Left hindlimb (tissue), 1 donor: ENCODE data around the gene RFK.

Experiments
- DNase-seq: peaks from one replicate; pipeline ENCODE4 v3.0.0-alpha.2; 2018

Gene RFK

DNA sequence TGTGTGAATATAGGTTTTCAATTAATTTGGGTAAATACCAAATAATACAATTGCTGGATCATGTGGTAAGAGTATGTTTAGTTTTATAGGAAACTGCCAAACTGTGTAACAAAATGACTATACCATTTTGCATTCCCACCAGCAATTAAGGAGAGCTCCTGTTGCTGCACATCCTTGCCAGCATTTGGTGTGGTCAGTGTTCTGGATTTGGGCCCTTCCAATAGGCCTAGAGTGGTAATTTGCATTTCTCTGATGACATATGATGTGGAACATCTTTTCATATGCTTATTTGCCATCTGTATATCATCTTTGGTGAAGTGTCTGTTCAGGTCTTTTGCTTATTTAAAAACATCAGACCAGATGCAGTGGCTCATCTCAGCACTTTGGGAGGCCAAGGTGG, 11.6 kb upstream of the RFK start:
- no peak for DNase-seq

DNA sequence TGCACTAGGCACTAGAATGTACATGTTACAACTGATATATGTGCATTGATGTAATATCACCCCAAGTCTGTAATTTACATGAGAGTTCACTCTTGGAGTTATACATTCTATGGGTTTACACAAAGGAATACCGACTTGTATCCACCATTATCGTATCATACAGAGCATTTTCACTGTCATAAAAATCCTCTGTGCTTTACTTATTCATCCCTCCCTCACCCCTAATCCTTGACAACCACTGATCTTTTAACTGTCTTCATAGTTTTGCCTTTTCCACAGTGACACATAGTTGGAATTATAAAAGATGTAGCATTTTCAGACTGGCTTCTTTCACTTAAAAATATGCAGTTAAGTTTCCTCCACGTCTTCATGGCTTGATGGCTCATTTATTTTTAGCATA, 11.1 kb upstream of the RFK start:
- DNase-seq: no peak

DNA sequence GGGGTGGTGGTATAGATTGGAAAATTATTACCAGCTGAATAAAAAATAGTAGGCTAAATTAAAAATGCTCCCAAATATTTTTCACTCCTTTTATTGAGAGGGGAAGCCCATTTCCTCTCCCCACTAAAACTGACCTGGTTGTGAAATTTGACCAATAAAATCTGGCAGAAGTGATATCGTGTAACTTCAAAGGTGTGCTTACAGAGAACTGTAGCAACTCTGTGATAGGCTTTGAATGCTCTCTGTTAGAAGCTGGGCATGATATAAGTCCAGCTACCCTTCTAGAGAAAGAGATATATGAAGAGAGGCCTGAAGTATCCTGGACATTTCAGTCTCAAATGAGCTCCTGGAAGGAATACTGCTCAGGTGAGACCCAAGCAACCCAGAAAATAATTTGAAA, 10.2 kb upstream of the RFK start:
- no peak for DNase-seq

DNA sequence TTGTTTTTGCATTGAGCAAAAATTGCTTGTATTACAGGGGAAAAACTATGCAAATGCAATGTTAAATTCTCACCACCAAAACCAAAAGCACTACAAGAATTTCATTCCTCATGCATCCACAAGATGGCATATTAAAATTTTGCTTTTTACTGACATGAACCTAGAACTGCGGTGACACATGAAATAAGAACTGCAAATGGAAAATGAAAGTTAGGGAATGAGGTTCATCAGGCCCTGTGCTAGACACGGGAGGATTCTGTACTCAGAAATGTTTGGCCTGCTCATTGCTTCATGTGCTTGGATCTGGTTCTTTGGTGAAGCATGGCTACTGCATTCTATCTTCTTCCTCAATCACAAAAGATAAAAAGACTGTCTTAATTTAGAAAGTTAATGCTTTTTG, 9.1 kb upstream of the RFK start:
- no peak for DNase-seq

DNA sequence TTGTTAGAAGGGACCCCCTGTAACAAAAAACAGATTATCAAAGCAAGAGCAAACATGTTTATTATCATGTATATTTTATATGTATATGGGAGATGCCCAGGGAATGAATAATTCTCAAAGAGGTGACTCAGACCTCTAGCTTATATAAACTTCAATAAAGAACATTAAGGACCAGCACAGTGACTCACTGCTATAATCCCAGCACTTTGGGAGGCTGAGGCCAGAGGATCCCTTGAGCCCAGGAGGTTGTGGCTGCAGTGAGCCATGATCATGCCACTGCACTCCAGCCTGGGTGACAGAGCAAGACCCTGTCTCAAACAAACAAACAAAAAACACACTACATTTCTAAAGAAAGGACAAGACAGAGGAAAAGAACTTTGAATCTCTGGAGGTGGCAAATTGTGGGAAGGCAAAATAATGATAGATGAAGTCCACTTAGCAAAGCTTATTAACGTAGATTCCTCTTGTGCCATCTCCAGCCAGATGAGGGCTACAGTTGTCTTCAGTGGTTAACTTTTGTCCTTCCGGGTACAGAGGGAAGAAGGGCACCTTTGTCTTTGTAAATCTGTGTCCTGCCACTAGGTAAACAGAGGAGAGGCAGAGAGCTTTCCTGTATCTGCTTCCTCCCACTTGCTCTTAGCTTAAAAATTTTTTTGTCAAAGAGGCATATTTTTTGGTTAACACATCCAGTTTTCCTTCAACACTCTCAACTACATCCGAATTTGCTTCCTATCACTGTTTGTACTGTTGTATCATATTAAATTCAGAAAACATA, 7.5 kb upstream of the RFK start:
- no peak for DNase-seq

DNA sequence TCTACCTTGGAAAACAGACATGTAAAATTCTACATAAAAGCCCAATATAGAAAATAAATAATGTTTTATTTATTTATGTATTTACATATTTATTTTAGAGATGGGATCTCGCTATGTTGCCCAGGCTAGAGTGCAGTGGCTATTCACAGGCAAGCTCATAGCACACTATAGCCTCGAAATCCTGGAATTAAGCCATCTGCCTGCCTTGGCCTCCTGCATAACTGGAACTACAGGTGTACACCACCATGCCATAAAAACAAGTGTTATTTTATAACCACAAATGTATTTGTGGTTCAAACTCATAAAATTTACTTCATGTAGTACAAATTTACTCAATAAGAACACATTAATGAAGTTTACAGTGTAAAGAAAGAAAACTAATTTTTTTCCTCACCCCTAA, 7.0 kb upstream of the RFK start:
- no peak for DNase-seq

DNA sequence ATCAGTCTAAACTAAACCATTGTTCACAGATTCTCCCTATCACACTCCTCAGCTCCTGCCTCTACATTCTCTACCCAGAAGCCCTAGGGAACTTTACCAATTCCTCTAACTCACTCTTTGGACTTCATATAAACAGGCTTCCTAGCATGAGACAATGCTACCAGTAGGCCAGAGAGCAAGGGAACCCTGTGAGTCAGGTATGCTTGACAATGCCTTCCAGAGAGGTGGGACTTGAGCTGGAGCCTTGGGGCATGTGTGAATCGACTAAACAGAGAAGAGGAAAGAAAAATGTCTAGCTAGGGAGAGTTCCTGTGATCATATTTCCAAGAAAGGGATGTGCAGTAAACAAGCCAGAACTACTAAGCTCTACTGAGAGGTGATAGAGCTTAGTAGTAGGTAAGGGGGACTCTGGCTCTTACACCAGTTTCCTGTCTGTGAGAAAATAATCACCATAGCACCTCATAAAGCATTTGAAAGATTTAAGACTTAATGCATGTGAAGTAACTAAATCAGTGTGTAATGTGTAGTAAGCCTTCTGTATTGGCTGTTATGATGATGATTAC, 6.4 kb upstream of the RFK start:
- no peak for DNase-seq

DNA sequence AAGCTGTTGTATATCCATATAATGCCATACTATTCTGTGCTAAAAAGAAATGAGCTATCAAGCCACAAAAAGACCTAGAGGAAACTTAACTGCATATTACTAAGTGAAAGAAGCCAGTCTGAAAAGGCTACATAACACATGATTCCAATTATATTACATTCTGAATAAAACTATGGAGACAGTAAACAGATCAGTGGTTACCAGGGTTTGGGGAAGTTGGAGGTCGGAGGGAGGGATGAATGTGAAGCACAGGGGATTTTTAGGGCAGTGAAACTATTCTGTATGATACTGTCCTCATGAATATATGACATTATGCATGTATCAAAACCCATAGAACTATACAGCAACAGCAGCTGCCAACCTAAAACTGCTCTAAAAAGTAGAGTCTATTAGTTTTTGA, 5.6 kb upstream of the RFK start:
- no peak for DNase-seq

DNA sequence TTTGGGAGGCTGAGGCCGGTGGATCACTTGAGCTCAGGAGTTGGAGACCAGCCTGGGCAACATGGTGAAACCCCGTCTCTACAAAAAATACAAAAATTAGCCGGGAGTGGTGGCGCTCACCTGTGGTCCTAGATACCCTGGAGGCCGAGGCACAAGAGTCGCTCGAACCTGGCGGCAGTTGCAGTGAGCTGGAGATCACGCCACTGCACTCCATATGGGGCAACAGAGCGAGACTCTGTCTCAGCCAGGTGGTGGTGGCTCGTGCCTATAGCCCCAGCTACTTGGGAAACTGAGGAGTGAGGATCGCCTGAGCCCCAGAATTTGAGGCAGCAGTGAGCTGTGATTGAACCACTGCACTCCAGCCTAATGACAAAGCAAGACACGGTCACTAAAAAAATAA, 2.4 kb upstream of the RFK start:
- no peak for DNase-seq

DNA sequence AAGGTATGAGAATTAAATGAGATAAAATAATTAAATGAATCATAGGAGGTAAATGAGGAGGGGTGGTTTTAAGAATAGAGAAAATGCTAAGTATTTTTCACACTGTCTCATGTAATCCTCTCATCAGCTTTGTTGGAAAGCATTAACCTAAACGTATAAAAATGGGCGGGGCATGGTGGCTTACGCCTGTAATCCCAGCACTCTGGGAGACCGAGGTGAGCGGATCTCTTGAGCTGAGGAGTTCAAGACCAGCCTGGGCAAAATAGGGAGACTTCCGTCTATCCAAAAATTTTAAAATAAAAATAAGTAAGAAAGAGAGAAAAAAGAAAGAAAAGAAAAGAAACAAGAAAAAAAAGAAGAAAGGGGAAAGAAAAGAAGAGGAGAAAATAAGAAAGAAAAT, 1.9 kb upstream of the RFK start:
- no peak for DNase-seq

DNA sequence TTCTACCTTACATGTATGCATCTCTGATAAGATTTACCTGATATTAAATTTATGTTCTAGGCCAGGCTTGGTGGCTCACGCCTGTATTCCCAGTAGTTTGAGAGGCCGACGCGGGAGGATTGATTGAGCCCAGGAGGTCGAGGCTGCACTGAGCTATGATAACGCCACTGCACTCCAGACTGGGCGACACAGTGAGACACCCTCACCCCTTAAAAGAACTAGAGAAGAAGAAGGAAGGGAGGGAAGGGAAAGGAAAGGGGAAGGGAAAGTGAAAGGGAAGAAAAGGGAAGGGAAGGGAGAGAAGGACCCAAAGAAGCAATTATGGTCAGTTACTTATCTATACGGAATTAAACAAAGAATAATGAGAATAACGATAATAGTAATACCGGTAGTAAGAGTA, 1.2 kb upstream of the RFK start:
- no peak for DNase-seq

DNA sequence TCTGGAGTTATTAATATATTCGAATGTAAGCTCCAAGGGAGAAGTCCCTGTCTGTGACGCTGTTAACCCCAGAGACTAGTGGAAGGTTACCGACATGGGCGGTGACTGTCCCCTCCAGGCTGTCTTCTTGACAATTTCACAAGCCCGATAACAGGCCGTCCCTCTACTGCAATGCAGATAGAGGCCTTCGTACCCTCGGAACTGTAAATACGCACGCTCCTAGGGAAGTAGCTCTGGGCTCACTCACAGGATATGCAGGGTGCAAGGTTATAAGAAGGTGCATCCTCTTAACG, 680 bp upstream of the RFK start:
- no peak for DNase-seq

DNA sequence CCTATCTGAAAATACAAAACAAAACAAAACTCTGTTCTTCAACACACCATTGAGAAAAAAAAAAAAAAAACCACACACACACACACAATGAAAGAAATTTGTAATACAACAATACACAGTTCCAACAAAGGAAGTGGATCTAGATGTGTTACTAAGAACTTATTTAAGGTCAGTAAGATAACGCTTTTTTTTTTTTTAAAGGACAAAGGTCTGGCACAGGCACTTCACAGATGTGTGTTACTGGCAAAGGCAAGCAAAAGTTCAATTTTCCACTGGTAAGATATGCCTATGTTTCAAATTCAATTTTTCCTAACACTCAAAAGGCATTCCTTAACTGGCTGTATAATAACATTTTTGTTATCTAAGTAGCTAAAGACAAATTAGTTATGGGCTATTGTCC, 3.6 kb downstream of the RFK start:
- DNase-seq: no peak

DNA sequence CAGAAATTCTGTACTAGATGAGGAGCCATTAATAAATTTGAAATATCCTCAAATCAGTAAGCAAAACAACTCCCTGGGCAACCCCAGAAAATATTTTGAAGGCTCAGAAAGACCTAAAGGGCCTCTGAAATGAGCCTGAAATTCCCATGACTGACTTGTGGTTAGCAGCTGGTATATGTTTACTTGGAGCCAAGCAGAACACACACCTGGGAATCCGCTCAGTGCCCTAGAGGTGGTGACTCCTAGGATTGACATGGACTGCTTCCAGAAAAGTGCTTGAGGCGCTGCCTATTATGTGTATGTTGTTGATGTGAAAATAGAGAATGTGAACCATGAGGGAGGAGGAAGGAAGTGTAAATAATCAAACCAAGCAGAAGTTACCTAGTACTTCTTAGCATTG, 14.7 kb downstream of the RFK start:
- no peak for DNase-seq

DNA sequence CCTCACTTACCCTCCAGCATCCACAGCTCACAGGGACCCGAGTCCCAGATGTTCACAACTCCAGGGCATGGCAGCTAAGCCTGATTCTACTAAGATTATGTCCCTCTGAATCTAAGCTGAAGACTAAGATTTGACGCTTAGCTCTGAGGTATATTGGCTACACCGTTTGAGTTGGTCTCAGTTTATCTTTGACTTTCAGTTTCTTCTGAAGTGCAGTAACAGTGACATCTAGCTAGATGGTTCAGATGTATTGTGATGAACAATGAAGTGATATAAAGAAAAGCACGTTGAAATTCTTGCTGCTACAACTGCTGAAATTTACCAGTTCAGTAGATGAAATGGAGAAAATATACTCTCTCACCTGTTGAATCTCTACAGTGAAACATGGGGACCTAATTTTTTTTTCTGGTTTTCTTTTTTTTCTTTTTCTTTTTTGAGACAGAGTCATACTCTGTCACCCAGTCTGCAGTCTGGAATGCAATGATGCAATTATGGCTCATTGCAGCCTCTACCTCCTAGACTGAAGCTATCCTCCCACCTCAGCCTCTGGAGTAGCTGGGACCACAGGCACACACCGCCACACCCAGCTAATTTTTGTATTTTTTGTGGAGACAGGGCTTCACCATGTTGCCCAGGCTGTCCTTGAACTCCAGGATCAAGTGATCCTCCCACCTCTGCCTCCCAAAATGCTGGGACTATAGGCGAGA, 15.7 kb downstream of the RFK start:
- DNase-seq: no peak

DNA sequence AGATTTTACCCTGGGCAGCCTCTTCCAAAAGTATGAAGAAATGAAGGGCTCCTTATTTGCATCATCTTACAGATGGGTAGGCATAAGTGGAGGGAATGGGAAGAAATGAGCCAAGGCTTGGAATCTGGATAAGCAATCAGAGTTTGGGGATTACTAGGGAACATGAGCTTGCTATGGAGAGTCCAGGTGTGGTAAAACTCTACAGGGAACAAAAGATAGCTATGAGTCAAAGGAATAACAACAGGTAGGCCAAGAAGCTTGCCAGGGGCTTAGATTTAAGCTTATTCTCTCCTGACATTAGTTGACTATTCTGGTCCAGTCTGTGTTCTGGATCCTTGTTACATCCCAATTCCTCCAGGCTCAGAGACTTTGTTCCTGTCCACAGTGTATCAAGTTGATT, 16.4 kb downstream of the RFK start:
- no peak for DNase-seq

DNA sequence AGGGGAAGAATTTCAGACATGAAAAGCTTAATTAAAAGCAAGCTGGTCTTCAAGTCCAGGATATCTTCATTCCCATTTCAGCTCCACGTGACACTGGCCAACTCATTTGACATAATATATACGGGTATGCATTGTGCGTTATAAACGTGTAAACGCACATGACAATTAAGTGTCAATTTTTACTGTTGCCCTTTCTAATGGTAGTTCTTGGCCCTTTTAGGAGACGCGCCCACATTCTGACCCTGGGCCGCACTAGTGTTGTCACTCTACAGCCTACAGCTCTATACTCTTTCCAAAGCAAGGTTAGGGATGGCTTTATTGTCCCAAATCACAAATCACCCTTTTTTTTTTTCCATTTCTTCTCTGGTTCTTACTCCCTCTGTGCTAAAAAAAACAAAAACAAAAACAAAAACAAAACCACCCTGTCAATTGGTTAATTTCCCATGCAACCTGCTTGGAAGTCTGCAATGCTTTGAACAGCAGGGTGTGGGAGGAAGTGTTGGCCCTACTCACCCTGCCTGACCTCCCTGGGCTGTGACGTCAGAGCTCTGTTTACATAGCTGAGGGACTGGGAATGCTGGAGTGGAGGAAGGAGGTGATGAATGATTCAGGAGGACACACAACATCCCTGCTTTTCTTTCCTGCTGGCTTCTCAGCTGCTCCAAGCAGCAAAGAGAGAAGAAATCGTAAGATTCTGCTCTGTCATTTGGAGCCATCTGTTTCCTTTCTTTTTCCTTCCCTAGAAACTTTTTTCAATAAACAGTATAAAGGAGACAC, 19.3 kb downstream of the RFK start:
- no peak for DNase-seq

DNA sequence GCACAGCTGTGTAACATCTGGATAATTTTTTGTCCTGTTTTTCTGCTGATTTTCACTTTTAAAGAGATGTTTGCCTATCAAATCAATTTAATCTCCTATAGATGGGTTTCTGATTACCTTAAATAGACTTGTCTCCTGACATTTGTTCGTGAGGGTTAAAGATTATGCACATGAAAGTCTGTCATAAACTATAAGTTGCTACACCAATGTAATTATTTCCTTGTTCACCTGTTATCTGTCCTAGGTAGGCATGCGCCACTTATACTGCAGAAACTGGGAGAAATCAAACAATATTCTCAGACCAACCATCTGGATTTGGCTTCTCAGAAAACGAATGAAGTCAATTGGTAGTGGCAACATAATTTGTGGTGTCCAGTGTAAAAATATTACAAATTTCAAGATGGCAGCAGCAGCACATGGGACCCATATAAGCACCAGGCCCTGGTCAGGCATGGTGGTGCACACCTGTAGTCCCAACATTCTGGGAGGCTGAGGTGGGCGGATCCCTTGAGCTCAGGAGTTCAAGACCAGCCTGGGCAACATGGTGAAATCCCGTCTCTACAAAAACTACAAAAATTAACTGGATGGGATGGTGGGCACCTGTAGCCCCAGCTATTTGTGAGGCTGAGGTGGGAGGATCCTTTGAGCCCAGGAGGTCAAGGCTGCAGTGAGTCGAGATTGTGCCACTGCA, 20.3 kb downstream of the RFK start:
- DNase-seq: no peak

DNA sequence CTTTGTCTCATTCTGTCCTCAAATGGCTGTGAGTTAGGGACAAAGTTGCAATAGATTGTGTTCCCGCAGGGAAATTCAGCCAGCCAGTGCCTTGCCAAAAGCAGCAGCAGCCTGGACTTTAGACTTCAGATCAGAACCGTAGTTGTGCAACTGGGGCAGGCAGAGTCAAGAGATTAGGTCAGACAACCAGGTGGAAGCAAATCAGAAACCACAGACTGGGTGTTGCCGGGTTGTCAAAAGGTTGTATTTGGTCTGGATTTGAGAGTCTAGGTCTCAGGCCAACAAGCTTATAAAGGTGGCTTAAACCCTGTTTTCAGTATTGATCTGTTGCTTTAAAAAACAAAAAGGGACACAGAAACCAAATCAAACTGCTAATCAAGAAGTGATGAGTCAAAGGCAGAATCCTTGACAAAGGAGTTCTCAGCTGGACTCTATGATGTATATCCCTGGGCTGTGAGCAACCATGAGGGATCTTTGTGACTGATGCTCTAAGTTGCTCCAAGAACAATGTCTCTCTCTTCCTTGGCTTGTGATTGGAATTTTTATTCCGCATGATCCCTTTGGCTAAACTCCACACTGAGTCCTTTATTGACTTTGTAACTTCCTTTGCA, 20.9 kb downstream of the RFK start:
- no peak for DNase-seq

DNA sequence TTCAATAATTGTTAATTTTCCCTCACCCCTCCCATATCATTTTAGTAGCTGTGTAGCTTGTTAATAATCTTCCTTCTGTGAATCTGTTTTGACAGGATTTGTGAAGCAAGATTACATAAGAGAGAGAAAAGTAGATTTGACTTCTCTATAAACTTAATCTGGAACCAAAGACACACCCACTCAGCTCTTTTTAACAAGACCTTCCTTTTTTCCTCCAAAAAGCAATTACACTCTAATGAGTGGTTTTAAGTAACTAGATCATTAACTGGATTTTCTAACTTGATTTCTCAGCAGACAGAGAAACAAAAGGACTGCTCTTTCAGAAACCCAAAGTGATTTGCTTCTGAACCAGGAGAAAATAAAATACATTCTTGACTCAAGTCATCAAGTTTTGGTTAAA, 21.9 kb downstream of the RFK start:
- no peak for DNase-seq

DNA sequence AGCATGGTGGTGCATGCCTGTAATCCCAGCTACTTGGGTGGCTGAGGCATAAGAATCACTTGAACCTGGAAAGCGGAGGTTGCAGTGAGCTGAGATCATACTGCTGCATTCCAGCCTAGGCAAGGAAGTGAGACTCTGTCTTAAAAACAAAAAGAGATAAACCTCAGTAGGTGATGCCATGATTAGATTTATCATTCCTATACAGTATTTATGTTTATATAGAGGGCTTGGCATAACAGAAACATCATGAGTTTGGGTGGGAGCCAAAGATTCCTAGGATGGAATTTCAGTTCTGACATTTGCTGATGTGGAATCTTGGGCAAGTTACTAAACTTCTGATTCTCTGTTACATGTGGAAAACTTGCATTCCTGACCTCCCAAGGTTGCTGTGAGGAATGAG, 22.3 kb downstream of the RFK start:
- no peak for DNase-seq

DNA sequence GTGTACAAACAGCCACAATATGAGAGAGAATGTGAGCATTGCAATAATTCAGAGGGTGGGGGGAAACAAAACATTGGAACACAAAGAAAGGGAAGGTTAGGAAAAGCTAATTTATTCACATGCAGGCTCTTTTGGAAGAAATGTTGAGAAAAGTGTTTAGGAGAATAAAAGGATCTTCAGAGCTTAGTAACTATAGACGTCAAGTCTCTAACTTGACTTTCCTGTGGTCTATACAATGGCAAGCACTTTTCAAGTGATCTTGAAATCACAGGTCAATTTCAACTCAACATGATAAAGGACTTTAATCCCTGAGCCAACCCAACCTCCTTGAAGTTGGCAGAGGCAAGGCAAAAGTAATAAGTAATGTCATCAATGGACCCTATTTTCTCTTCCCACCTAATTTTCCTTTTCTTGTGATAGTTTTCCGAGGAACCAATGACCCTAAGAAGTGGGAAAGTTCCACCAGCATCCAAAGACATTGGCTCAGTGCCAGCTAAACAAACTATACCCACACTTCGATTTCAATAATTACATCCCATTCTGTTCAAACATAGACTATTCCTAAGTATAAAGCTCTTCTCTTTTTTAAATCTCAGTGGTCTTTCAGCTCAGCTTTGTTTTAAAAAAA, 23.7 kb downstream of the RFK start:
- DNase-seq: no peak
